ENCODE data around the gene ESCO1. TPM values are rescaled to one million over a fixed set of nuclear protein-coding genes. Genes with fewer than 3 reads are reported as not detected.
A peak's percentile ranks its signal among the peaks of the same experiment; 100 is the strongest.

The ESCO1 gene
- total and polyA plus RNA-seq, 2 donors (not counting 1 experiment from before 2014, with no cell fraction given): 8.5 to 14.2 TPM

- peaks cover 2% of the 10 kb centered on the region for H3K79me2 ChIP-seq (ENCODE audit: control insufficient read depth, insufficient read depth, low read length)
- no peaks in the 10 kb centered on the region for H3K36me3 ChIP-seq (ENCODE audit: control insufficient read depth, insufficient read depth, low read length)
- no peak overlapping the region for H3K27ac ChIP-seq (ENCODE audit: insufficient read depth, low read length)
- no peaks in the 10 kb centered on the region for H3K4me1 ChIP-seq (ENCODE audit: control insufficient read depth, extremely low read depth, insufficient read depth, low read length)
- no peaks in the 10 kb centered on the region for H4K20me1 ChIP-seq (ENCODE audit: control insufficient read depth, extremely low read depth, insufficient read depth, low read length)
- no peak overlapping the region for H3K4me2 ChIP-seq (ENCODE audit: extremely low read depth, insufficient read depth, low read length)
- H3K9me3 ChIP-seq (ENCODE audit: control insufficient read depth, insufficient read depth, low read depth, low read length): no peaks in the 10 kb centered on the region
- no peak for DNase-seq (ENCODE audit: low read depth in 2 of 2)
- no peak overlapping the region for H3K9ac ChIP-seq (ENCODE audit: insufficient read depth, low read length)
- H2AFZ ChIP-seq (ENCODE audit: low read length): peak overlapping the region; percentile 79
- H3K4me3 ChIP-seq (replicated peaks in 1 of 4; ENCODE audit: control extremely low read depth in 1 of 4, insufficient read depth in 1 of 4, low read depth in 3 of 4, low read length in 4 of 4): no peak overlapping the region
- H3K27me3 ChIP-seq (ENCODE audit: control insufficient read depth, insufficient read depth, low read length): no peaks in the 10 kb centered on the region
- TF ChIP-seq EZH2 (IDR thresholded peaks at IDR 0.05; ENCODE audit: low read length, missing control alignments): no peak
- TF ChIP-seq CTCF (conservative IDR thresholded peaks at IDR 0.05 in 1 of 2, IDR thresholded peaks at IDR 0.05 in 1 of 2; ENCODE audit: low read depth in 1 of 2, low read length in 2 of 2): no peak
Measured at GRCh38 chr18:21605213-21605612, 4.7 kb upstream of the ESCO1 start.

GRCh38 chr18:21604671-21605070 is 4.2 kb upstream of the ESCO1 start:
- H2AFZ ChIP-seq (ENCODE audit: low read length): peak overlapping the region; percentile 79
- no peaks in the 10 kb centered on the region for H3K4me1 ChIP-seq (ENCODE audit: control insufficient read depth, extremely low read depth, insufficient read depth, low read length)
- H3K36me3 ChIP-seq (ENCODE audit: control insufficient read depth, insufficient read depth, low read length): no peaks in the 10 kb centered on the region
- DNase-seq (ENCODE audit: low read depth in 2 of 2): no peak
- no peaks in the 10 kb centered on the region for H4K20me1 ChIP-seq (ENCODE audit: control insufficient read depth, extremely low read depth, insufficient read depth, low read length)
- H3K4me2 ChIP-seq (ENCODE audit: extremely low read depth, insufficient read depth, low read length): peak overlapping the region; percentile 87
- H3K9me3 ChIP-seq (ENCODE audit: control insufficient read depth, insufficient read depth, low read depth, low read length): no peaks in the 10 kb centered on the region
- no peak overlapping the region for H3K27ac ChIP-seq (ENCODE audit: insufficient read depth, low read length)
- H3K27me3 ChIP-seq (ENCODE audit: control insufficient read depth, insufficient read depth, low read length): no peaks in the 10 kb centered on the region
- TF ChIP-seq CTCF (conservative IDR thresholded peaks at IDR 0.05 in 1 of 2, IDR thresholded peaks at IDR 0.05 in 1 of 2; ENCODE audit: low read depth in 1 of 2, low read length in 2 of 2) (no peak), EZH2 (IDR thresholded peaks at IDR 0.05; ENCODE audit: low read length, missing control alignments) (no peak)
- peaks cover 7% of the 10 kb centered on the region for H3K79me2 ChIP-seq (ENCODE audit: control insufficient read depth, insufficient read depth, low read length)
- peak overlapping the region in 2 of 4 experiments; percentile 14 to 19 for H3K4me3 ChIP-seq (replicated peaks in 1 of 4; ENCODE audit: control extremely low read depth in 1 of 4, insufficient read depth in 1 of 4, low read depth in 3 of 4, low read length in 4 of 4)
- H3K9ac ChIP-seq (ENCODE audit: insufficient read depth, low read length): no peak overlapping the region

GRCh38 chr18:21602299-21602587 is 1.7 kb upstream of the ESCO1 start:
- Histone ChIP-seq H3K4me2 (ENCODE audit: extremely low read depth, insufficient read depth, low read length) (no peak overlapping the region), H3K27ac (ENCODE audit: insufficient read depth, low read length) (no peak overlapping the region), H4K20me1 (ENCODE audit: control insufficient read depth, extremely low read depth, insufficient read depth, low read length) (no peaks in the 10 kb centered on the region), H3K27me3 (ENCODE audit: control insufficient read depth, insufficient read depth, low read length) (no peaks in the 10 kb centered on the region), H3K79me2 (ENCODE audit: control insufficient read depth, insufficient read depth, low read length) (peaks cover 21% of the 10 kb centered on the region), H2AFZ (ENCODE audit: low read length) (no peak overlapping the region), H3K36me3 (ENCODE audit: control insufficient read depth, insufficient read depth, low read length) (no peaks in the 10 kb centered on the region), H3K4me3 (replicated peaks in 1 of 4; ENCODE audit: control extremely low read depth in 1 of 4, insufficient read depth in 1 of 4, low read depth in 3 of 4, low read length in 4 of 4) (no peak overlapping the region), H3K9me3 (ENCODE audit: control insufficient read depth, insufficient read depth, low read depth, low read length) (no peaks in the 10 kb centered on the region), H3K4me1 (ENCODE audit: control insufficient read depth, extremely low read depth, insufficient read depth, low read length) (peaks cover 4% of the 10 kb centered on the region), H3K9ac (ENCODE audit: insufficient read depth, low read length) (no peak overlapping the region)
- DNase-seq (ENCODE audit: low read depth in 2 of 2): no peak
- TF ChIP-seq EZH2 (IDR thresholded peaks at IDR 0.05; ENCODE audit: low read length, missing control alignments) (no peak), CTCF (conservative IDR thresholded peaks at IDR 0.05 in 1 of 2, IDR thresholded peaks at IDR 0.05 in 1 of 2; ENCODE audit: low read depth in 1 of 2, low read length in 2 of 2) (no peak)
